NCI-H128 (cell line): Measurements from ENCODE around the gene CXorf58.
"Not testable (repeated sequence)": the region's sequence is repeated elsewhere in the genome, so short reads cannot be mapped to it uniquely, and the experiment has no call there.

Source experiments
- DNase-seq: peaks from one replicate; lab custom pipeline; 2025; ENCODE audit not compliant: unreplicated experiment; lab: John Stamatoyannopoulos, UW

Gene CXorf58

GRCh38 chrX:23907498-23908218 lies at the start of gene CXorf58, which contains the start of gene APOO:
TSS of gene CXorf58 (plus strand) at chrX:23908006. CDS start at chrX:23910303, 2,297 bp downstream.
TSS of gene APOO (minus strand) at chrX:23907938. CDS start at chrX:23907702, 236 bp downstream.
- peak; percentile 78 for DNase-seq

GRCh38 chrX:23859238-23859637 lies 48.6 kb upstream of the CXorf58 start:
- DNase-seq, result not testable (repeated sequence)

DNA sequence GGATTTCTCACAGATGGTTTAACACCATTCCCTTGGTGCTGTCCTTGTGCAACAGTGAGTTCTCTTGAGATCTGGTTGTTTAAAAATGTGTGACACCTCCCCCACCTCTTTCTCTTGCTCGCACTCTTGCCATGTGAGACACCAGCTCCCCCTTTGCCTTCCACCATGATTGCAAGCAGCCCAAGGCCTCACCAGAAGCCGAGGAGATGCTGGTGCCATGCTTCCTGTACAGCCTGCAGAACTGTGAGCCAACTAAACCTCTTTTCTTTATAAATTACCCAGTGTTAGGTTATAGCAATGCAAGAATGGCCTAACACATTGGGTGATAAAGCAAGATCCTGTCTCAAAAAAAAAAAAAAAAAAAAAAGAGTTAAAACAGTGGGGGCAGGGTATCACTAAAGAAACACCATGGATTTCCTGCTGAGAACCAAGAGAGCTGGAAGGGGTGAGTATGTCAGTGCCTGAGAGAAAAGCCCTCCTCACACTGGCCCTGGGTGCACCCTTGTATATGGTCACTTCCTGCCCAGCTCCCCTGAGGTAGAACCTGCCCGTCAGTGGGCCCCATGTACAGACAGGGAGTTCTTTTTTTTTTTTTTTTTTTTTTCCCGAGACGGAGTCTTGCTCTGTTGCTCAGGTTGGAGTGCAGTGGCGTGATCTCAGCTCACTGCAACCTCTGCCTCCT lies 46.5 kb upstream of the CXorf58 start:
- DNase-seq, result no peak

- not testable (repeated sequence) for DNase-seq
Observed at GRCh38 chrX:23861952-23862351, 45.9 kb upstream of the CXorf58 start.

DNA sequence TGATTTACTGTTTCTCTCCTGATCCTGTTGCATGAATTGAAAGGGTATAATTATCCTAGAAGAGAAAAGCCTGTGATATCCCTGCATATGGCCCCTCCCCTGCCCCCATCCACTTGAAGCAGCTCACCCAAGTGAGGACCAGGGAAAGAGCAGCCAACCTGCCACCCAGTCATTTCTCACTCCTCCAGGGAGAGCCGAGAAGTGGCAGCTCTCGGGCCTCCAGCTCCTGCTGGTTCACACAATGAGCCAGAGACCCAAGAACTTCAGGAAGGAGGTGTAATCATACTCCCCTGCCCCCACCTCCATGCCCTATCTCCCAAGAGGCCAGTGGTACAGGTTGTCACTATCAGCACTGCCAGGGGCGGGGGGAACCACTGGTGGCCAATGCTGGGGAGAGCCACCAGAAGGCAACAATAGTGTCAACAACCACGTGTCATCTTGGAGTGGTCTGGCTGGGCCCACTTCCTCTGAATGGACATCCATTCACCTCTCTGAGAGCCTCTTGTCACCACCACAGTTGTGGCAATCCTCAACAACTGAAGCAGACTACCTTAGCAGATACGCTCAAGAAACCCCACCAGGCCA lies 43.0 kb upstream of the CXorf58 start:
- DNase-seq, result no peak

DNA sequence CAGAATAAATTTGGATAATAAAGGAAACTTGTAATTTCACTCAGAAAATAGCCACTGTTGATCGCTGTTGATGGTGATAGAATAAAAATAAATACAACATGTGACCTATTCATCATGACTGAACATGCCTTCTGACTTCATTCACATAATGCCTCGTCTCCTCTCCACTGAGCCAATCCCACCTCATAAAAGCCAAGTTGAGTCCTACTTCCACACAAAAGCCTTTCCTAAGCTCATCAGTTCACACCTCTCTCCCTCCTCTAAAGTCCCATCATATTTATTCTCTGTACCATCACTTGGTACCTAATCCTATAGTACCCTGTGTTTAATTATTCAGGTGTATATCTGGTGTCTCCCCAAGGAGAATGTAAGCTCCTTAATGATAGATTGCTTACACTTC lies 37.8 kb upstream of the CXorf58 start:
- DNase-seq, result no peak

DNA sequence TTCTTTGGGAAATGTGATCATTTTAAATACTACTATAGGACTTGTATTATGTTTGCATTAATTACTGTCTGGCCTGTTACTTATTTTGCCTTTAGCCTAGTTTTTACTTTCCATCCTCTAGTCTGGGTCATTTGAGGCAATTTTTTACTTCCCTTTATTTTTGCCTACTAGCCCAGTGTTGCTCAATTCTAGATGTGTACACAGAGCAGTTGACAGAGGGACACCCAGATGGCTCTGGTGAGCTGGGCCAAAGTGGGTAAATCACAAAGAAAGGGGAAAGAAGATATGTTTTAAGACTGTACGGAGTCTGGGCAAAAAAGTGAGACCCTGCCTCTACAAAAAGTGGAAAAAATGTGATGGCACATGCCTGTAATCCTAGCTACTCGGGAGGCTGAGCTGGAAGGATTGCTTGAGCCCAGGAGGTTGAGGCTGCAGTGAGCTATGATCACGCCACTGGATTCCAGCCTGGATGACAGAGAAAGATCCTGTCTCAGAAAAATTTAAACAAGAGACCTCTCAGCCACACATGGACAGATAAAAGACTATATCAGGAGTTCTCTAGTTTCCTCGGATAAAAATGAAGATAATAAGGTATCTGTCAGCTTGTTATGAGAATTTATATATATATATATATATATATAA lies 35.8 kb upstream of the CXorf58 start:
- no peak for DNase-seq

- no peak for DNase-seq
Observed at GRCh38 chrX:23879380-23880090, 28.3 kb upstream of the CXorf58 start.

- DNase-seq, result no peak
Observed at GRCh38 chrX:23883737-23884354, 24.0 kb upstream of the CXorf58 start.

- no peak for DNase-seq
Observed at GRCh38 chrX:23884427-23885024, 23.3 kb upstream of the CXorf58 start.

- DNase-seq, result no peak
Observed at GRCh38 chrX:23885803-23886202, 22.0 kb upstream of the CXorf58 start.

DNA sequence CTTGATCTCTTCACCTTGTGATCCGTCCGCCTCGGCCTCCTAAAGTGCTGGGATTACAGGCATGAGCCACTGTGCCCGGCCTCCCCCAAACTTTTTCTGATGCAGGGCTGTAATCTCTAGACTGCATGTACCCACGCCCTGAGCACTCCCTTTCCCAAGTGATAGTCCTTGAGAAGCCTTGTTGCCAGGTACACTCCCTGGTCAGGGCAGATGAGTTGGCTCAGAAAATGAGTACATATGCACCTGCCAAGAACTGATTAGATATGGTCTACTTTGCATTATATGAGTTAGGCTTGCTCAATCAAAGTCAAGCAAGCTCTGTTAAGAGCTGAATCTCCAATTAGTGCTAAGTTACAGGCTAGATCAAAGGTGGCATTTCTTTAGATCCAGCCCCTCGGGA lies 20.4 kb upstream of the CXorf58 start:
- DNase-seq, result no peak

DNA sequence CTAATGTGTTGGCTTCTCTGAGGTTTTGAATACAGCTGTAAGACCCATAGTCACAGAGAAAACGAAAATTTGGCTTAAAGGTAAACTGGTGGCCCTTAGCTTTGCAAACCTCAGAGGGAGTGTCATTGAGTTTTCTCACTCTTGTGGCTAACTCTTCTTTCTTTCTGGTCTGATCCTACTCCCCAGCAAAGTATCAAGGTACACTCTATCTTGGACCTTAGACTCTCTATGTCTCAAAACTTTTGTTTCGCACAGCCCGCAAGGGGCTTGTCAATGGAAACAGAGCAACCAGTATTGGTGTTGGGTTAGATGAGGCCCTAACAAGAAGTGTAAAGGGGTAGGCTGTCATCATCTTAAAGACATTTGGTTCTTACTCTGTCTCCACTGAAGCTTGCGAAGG lies 19.9 kb upstream of the CXorf58 start:
- DNase-seq, result no peak

DNA sequence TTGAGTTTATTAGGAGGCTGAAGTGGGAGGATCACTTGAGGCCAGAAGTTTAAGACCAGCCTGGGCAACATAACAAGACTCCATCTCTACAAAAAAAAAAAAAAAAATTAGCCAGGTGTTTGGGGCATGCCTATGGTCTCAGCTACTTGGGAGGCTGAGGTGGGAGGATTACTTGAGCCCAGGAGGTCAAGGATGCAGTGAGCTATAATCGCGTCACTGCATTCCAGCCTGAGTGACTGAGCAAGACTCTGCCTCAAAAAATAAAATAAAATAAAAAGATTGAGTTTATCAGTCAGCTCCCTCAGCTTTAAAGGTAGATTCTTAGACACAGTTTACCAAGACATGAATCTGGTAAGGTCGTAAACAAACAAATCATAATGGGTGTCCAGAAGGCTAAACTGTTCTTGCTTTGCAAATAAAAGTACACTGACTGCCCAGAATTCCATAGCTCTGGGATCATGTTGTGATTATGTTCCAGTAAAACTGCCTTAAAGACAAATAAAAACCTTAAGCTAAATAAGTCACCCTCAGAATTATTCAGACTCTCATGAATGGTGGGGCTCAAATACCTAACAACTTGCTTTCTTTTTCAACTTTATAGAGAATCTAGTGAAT lies 18.8 kb upstream of the CXorf58 start:
- DNase-seq, result no peak

- no peak for DNase-seq
Observed at GRCh38 chrX:23890933-23891332, 16.9 kb upstream of the CXorf58 start.

DNA sequence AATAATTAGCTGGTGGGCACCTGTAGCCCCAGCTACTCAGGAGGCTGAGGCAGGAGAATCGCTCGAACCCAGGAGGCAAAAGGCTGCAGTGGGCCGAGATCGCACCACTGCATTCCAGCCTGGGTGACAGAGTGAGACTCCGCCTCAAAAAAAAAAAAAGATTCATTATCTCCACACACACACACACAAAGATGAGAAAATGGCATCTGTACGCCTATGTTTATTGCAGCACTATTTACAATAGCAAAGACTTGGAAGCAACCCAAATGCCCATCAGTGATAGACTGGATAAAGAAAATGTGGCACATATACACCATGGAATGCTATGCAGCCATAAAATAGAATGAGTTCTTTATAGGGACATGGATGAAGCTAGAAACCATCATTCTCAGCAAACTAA lies 12.8 kb upstream of the CXorf58 start:
- DNase-seq, result not testable (repeated sequence)

DNA sequence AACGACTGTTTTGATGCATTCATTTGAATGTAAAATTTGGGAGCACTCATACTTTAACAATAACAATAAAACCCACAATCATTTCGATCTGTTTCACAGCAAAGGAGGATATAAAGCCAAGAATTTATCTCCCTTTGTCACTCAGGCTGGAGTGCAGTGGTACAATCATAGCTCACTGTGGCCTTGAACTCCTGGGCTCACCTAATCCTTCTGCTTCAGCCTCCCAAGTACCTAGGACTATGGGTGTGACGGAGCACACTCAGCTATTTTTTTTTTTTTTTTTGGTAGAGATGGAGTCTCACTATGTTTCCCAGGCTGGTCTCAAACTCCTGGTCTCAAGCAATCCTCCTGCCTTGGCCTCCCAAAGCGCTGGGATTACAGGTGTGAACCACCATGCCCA lies 11.3 kb upstream of the CXorf58 start:
- DNase-seq, result not testable (repeated sequence)

- DNase-seq, result no peak
Observed at GRCh38 chrX:23896981-23897380, 10.8 kb upstream of the CXorf58 start.

GRCh38 chrX:23898412-23898959 lies 9.3 kb upstream of the CXorf58 start:
- DNase-seq, result no peak
